ENCODE measurements around the gene RNF167. TPM values are rescaled to one million over a fixed set of nuclear protein-coding genes. Genes with fewer than 3 reads are reported as not detected.
A peak's percentile ranks its signal among the peaks of the same experiment; 100 is the strongest.

RNF167 gene
- total and polyA plus RNA-seq, 2 of the 13 experiments (the other 11 are each of a cell fraction or from before 2014, with no cell fraction given) = 44.1 to 45.4 TPM

GRCh38 chr17:4967539-4968485, 27.7 kb downstream of the RNF167 start, which contains the start of gene SPAG7 (continued):
- TF ChIP-seq ARID2 (CRISPR knock-in tag; IDR thresholded peaks at IDR 0.05; ENCODE audit: borderline replicate concordance) = peak; percentile 71; the same call in 1 of the 2 replicates
- TF ChIP-seq ZNF709 (CRISPR knock-in tag; IDR thresholded peaks at IDR 0.05) = peak; percentile 84
- TF ChIP-seq ZNF101 (CRISPR knock-in tag; IDR thresholded peaks at IDR 0.05; ENCODE audit: borderline replicate concordance, low read depth) = no peak
- TF ChIP-seq KLF11 (CRISPR knock-in tag; IDR thresholded peaks at IDR 0.05) = peak; percentile 39; the same call in 1 of the 2 replicates
- TF ChIP-seq, protein P1, sequence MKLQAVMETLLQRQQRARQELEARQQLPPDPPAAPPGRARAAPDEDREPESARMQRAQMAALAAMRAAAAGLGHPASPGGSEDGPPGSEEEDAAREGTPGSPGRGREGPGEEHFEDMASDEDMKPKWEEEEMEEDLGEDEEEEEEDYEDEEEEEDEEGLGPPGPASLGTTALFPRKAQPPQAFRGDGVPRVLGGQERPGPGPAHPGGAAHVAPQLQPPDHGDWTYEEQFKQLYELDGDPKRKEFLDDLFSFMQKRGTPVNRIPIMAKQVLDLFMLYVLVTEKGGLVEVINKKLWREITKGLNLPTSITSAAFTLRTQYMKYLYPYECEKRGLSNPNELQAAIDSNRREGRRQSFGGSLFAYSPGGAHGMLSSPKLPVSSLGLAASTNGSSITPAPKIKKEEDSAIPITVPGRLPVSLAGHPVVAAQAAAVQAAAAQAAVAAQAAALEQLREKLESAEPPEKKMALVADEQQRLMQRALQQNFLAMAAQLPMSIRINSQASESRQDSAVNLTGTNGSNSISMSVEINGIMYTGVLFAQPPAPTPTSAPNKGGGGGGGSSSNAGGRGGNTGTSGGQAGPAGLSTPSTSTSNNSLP (IDR thresholded peaks at IDR 0.05; ENCODE audit: low read depth, low read length) = no peak
- TF ChIP-seq ADNP (CRISPR knock-in tag; IDR thresholded peaks at IDR 0.05) = no peak
- peak; percentile 70; the same call in 1 of the 2 replicates for TF ChIP-seq ZNF605 (CRISPR knock-in tag; IDR thresholded peaks at IDR 0.05)
- no peak; the same call in 1 of the 2 replicates for TF ChIP-seq ETV5 (CRISPR knock-in tag; IDR thresholded peaks at IDR 0.05; ENCODE audit: borderline replicate concordance)
- peak; percentile 41; the same call in 1 of the 2 replicates for TF ChIP-seq BRD4 (CRISPR knock-in tag; IDR thresholded peaks at IDR 0.05)
- TF ChIP-seq GFI1 (CRISPR knock-in tag; IDR thresholded peaks at IDR 0.05; ENCODE audit: borderline replicate concordance) = no peak
- TF ChIP-seq ZNF629 (CRISPR knock-in tag; conservative IDR thresholded peaks at IDR 0.05) = no peak
- TF ChIP-seq THRA (CRISPR knock-in tag; IDR thresholded peaks at IDR 0.05; ENCODE audit: borderline replicate concordance) = peak; percentile 40; the same call in 1 of the 2 replicates
- no peak; the same call in 1 of the 2 replicates for TF ChIP-seq MXD1 (CRISPR knock-in tag; IDR thresholded peaks at IDR 0.05)
- TF ChIP-seq, protein P2, sequence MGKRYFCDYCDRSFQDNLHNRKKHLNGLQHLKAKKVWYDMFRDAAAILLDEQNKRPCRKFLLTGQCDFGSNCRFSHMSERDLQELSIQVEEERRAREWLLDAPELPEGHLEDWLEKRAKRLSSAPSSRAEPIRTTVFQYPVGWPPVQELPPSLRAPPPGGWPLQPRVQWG (CRISPR knock-in tag; IDR thresholded peaks at IDR 0.05; ENCODE audit: borderline replicate concordance, low read depth) = no peak
- peak; percentile 33 for TF ChIP-seq HNRNPK (IDR thresholded peaks at IDR 0.05; ENCODE audit: low read depth, low read length, poor library complexity, severe bottlenecking)
- no peak for TF ChIP-seq PITX1 (CRISPR knock-in tag; IDR thresholded peaks at IDR 0.05)
- peak; percentile 74 for TF ChIP-seq ZNF687 (CRISPR knock-in tag; IDR thresholded peaks at IDR 0.05)

Data from HepG2 (cell line).